MCF 10A (cell line): Measurements from ENCODE around the gene DNLZ. TPM values are rescaled to one million over a fixed set of nuclear protein-coding genes. Genes with fewer than 3 reads are reported as not detected.

Experiments used
- BruUV-seq: library from RNA; stranded (reverse); fragments of 400-500 nt; replicated peaks from 2 replicates; lab custom pipeline; 2021; lab: Mats Ljungman, UMichigan
- CTCF ChIA-PET: fragments of 300-600 bp; sonication (Branson Sonifier 250); formaldehyde crosslinking; extraction: SDS; loops from one replicate; lab custom pipeline; 2021; ENCODE audit warnings: antibody characterized with exemption, inconsistent platforms; lab: Yijun Ruan, JAX
- POLR2A ChIA-PET: fragments of 300-600, 350-650 bp; sonication (Branson Sonifier 250); formaldehyde crosslinking; extraction: SDS; loops from one replicate; lab custom pipeline; 2020; ENCODE audit warnings: antibody characterized with exemption, inconsistent platforms; lab: Yijun Ruan, JAX
- DNase-seq: peaks from one replicate; pipeline ENCODE4 v3.0.0-alpha.2; 2018; ENCODE audit not compliant: unreplicated experiment
- H3K27ac Mint-ChIP-seq: one replicate; pipeline ENCODE4 v1.8.0; 2022; ENCODE audit warnings: mild to moderate bottlenecking, low read depth, mixed read lengths; ENCODE audit not compliant: unreplicated experiment
- H3K27me3 Mint-ChIP-seq: one replicate; pipeline ENCODE4 v1.8.0; 2022; ENCODE audit warnings: mixed read lengths; ENCODE audit not compliant: insufficient read depth, unreplicated experiment
- H3K36me3 Mint-ChIP-seq: one replicate; pipeline ENCODE4 v1.8.0; 2022; ENCODE audit warnings: mild to moderate bottlenecking, moderate library complexity, mixed read lengths; ENCODE audit not compliant: insufficient read depth, unreplicated experiment
- H3K4me1 Mint-ChIP-seq: one replicate; pipeline ENCODE4 v1.8.0; 2022; ENCODE audit warnings: mixed read lengths; ENCODE audit not compliant: insufficient read depth, unreplicated experiment
- H3K4me3 Mint-ChIP-seq: one replicate; pipeline ENCODE4 v1.8.0; 2022; ENCODE audit warnings: mild to moderate bottlenecking, moderate library complexity, mixed read lengths; ENCODE audit not compliant: unreplicated experiment
- H3K9me3 Mint-ChIP-seq: one replicate; pipeline ENCODE4 v1.8.0; 2022; ENCODE audit warnings: mixed read lengths; ENCODE audit not compliant: unreplicated experiment
- intact Hi-C: fragments of 100-400 bp; cut with micrococcal nuclease; formaldehyde crosslinking; loops from 2 replicates; pipeline ENCODE4 v1.14.1; 2022
- total RNA-seq: library from RNA; stranded (reverse); gene quantifications from 2 replicates; pipeline ENCODE4 v1.2.3, GENCODE V29; 2022
- TF ChIP-seq, protein P1 (sequence below): fragments of 200-600 bp; IDR thresholded peaks from one replicate; pipeline ENCODE4 v1.8.0; 2022; ENCODE audit warnings: antibody characterized with exemption, mild to moderate bottlenecking; ENCODE audit not compliant: unreplicated experiment

DNLZ gene
- total RNA-seq, 1 experiment from 2014 or later: 30.5 TPM

DNA sequence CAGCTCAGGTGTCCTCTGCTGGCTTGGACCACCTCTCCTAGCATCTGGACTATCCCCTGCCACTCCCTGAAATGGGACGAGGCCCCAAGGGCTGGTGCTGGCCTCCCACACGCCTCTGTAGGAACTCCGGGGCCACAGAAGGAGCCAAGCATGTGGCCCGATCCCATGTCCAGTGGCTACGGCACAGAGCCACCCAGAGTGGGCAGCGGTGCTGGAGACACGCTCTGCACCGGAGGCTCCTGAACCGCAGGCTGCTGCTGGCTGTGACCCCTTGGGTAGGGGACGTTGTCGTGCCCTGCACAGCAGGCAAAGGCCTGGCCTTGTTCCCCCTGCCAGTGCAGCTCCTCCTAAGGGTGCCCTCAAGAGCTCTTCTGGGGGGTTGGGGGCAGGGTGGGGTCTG, 16.3 kb upstream of the DNLZ start:
- Mint-ChIP-seq H3K27me3 (no peaks in the 10 kb centered on the region), H3K4me1 (no peaks in the 10 kb centered on the region), H3K36me3 (peaks cover 25% of the 10 kb centered on the region), H3K4me3 (no peak overlapping the region), H3K9me3 (no peaks in the 10 kb centered on the region), H3K27ac (no peak overlapping the region)
- TF ChIP-seq, protein P1, sequence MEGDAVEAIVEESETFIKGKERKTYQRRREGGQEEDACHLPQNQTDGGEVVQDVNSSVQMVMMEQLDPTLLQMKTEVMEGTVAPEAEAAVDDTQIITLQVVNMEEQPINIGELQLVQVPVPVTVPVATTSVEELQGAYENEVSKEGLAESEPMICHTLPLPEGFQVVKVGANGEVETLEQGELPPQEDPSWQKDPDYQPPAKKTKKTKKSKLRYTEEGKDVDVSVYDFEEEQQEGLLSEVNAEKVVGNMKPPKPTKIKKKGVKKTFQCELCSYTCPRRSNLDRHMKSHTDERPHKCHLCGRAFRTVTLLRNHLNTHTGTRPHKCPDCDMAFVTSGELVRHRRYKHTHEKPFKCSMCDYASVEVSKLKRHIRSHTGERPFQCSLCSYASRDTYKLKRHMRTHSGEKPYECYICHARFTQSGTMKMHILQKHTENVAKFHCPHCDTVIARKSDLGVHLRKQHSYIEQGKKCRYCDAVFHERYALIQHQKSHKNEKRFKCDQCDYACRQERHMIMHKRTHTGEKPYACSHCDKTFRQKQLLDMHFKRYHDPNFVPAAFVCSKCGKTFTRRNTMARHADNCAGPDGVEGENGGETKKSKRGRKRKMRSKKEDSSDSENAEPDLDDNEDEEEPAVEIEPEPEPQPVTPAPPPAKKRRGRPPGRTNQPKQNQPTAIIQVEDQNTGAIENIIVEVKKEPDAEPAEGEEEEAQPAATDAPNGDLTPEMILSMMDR: no peak
- DNase-seq: no peak
- intact Hi-C loops: no loop called here
- CTCF ChIA-PET: no interaction called here
- no TSS peak for BruUV-seq
- POLR2A ChIA-PET: no interaction called here

DNA sequence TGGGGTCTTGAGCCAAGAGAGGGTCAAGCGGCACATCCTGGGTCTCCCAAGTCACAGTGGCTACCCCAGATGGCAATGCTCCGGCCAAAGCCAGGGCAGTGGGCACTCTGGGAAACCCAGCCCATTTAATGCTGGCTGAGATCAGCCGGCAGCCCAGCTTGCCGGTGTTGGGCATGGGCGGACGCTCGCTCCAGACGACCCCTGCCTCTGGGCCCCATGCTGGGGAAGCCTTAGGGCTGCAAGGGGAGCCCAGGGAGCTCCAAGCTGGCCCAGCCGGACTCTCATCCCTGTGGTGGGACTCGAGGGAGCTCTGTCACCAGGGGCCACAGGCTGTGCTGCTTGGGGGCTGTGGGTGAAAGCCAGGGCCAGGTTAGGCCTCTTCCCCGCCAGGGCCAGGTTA, 15.9 kb upstream of the DNLZ start:
- H3K27me3 Mint-ChIP-seq: no peaks in the 10 kb centered on the region
- POLR2A ChIA-PET: no interaction called here

DNA sequence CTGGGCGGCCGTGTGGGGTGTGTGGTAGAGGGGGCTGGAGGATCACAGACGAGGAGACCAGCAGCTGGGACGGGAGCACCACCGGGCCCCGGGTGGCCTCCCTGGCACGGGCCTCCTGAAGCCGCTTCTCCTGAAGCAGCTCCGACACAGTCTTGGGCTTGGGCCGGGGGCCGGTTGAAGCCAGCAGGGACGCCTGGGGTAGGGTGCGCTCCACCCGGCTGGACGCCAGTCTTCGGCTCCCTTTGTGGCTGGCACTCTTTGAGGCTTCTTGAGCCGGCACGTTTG, 15.4 kb upstream of the DNLZ start:
- Mint-ChIP-seq H3K4me1 (no peaks in the 10 kb centered on the region), H3K27me3 (no peaks in the 10 kb centered on the region), H3K4me3 (no peak overlapping the region), H3K27ac (no peak overlapping the region), H3K9me3 (no peaks in the 10 kb centered on the region), H3K36me3 (peaks cover 20% of the 10 kb centered on the region)
- ChIA-PET POLR2A (no interaction called here), CTCF (no interaction called here)
- DNase-seq: no peak
- TF ChIP-seq, protein P1: no peak
- BruUV-seq: no TSS peak
- intact Hi-C loops: no loop called here

More for the DNA sequence above, 15.9 kb upstream of the DNLZ start:
- no peak for DNase-seq
- TF ChIP-seq, protein P1: no peak
- Mint-ChIP-seq H3K27ac (no peak overlapping the region), H3K36me3 (peaks cover 22% of the 10 kb centered on the region), H3K9me3 (no peaks in the 10 kb centered on the region), H3K4me3 (no peak overlapping the region), H3K4me1 (no peaks in the 10 kb centered on the region)
- no TSS peak for BruUV-seq
- intact Hi-C loops: no loop called here
- CTCF ChIA-PET: no interaction called here

DNA sequence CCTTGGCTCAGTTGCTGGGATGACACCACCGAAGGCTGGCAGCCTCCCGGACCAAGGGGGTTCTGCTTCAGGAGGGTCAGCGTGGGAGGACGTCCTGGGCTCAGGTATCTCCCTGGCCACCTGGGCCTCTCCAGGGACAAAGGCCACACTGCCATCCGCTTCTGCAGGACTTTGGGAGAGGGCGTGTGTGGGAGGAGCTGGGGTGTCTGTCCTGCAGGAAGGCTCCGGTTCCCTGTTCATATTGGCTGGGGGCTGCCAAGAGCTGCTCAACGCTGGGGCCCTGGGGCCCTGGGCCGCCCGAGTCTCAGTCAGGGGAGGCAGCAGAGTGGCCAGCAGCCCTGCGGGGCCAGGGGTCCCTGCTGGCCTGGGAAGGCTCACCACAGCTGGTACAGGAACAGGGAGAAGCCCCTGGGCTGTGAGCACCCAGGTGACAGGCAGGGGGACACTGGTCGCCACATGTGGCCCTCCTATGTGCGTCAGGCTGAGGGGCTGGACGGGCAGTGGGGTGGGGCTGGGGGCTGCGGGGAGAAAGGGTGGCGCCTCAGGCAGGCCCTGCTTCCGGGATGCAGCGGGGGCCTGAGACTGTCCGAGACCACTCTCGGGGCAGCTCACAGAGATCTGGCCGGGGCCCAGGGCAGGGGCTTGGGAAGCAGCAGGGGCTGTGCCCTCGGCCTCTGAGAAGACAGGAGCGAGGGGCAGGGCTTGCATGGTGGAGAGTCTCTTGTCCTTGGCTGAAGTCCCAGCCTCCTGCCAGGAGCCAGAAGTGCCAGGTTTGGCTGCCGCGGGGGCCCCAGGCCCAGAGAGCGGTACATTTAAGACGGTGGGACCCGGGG, 14.8 kb upstream of the DNLZ start:
- peaks cover 17% of the 10 kb centered on the region for H3K36me3 Mint-ChIP-seq
- H3K4me1 Mint-ChIP-seq: no peaks in the 10 kb centered on the region
- H3K4me3 Mint-ChIP-seq: no peak overlapping the region
- ChIA-PET POLR2A (no interaction called here), CTCF (interaction anchor here (0.6 kb wide), 1 partner anchor 32 kb away, joined by 3 read pairs; no protein-coding TSS in a partner anchor)
- no peak for DNase-seq
- BruUV-seq: no TSS peak
- H3K27ac Mint-ChIP-seq: no peak overlapping the region
- TF ChIP-seq, protein P1: no peak
- intact Hi-C loops: no loop called here
- no peaks in the 10 kb centered on the region for H3K27me3 Mint-ChIP-seq
- no peaks in the 10 kb centered on the region for H3K9me3 Mint-ChIP-seq
